MM.1S (cell line): ENCODE data around the gene OR10C1.

Experiments used
- DNase-seq: peaks from one replicate; pipeline ENCODE4 v3.0.0-alpha.2; 2015
- H2AFZ ChIP-seq: fragments of 300-600 bp; sonication (generic); 2 replicates; pipeline ENCODE4 v1.6.0; 2016; ENCODE audit warnings: antibody characterized with exemption, low read length
- H3F3A ChIP-seq: fragments of 300-600 bp; sonication (generic); 2 replicates; pipeline ENCODE4 v1.6.1; 2016; ENCODE audit warnings: mild to moderate bottlenecking, antibody characterized with exemption, low read length, moderate library complexity, mixed read lengths; ENCODE audit not compliant: insufficient read depth
- H3K27ac ChIP-seq: fragments of 300-600 bp; sonication (generic); 2 replicates; pipeline ENCODE4 v1.5.1; 2016; ENCODE audit warnings: mild to moderate bottlenecking, low read length
- H3K27me3 ChIP-seq: fragments of 300-600 bp; sonication (generic); replicated peaks from 2 replicates; pipeline ENCODE4 v1.6.0; 2016; ENCODE audit warnings: low read length; ENCODE audit not compliant: insufficient read depth
- H3K36me3 ChIP-seq: fragments of 300-600 bp; sonication (generic); replicated peaks from 2 replicates; pipeline ENCODE4 v1.6.1; 2016; ENCODE audit warnings: mild to moderate bottlenecking, low read length, mixed read lengths; ENCODE audit not compliant: insufficient read depth
- H3K4me1 ChIP-seq: fragments of 300-600 bp; sonication (generic); 2 replicates; pipeline ENCODE4 v1.6.1; 2016; ENCODE audit warnings: low read length, mixed read lengths
- H3K4me2 ChIP-seq: fragments of 300-600 bp; sonication (generic); 2 replicates; pipeline ENCODE4 v1.6.0; 2016; ENCODE audit warnings: low read depth, low read length
- H3K4me3 ChIP-seq: fragments of 300-600 bp; sonication (generic); 2 replicates; pipeline ENCODE4 v1.5.1; 2016; ENCODE audit warnings: low read length, mixed read lengths
- H3K79me2 ChIP-seq: fragments of 300-600 bp; sonication (generic); 2 replicates; pipeline ENCODE4 v1.6.1; 2016; ENCODE audit warnings: mixed run types, low read length, mixed read lengths
- H3K9ac ChIP-seq: fragments of 300-600 bp; sonication (generic); 2 replicates; pipeline ENCODE4 v1.6.1; 2016; ENCODE audit warnings: low read length, mixed read lengths
- H3K9me2 ChIP-seq: fragments of 300-600 bp; sonication (generic); replicated peaks from 2 replicates; pipeline ENCODE4 v1.6.1; 2016; ENCODE audit warnings: mild to moderate bottlenecking, low read length, mixed read lengths; ENCODE audit not compliant: insufficient read depth
- H3K9me3 ChIP-seq: fragments of 300-600 bp; sonication (generic); replicated peaks from 2 replicates; pipeline ENCODE4 v1.6.1; 2016; ENCODE audit warnings: mild to moderate bottlenecking, low read length, mixed read lengths; ENCODE audit not compliant: insufficient read depth
- H4K20me1 ChIP-seq: fragments of 300-600 bp; sonication (generic); 2 replicates; pipeline ENCODE4 v1.6.1; 2016; ENCODE audit warnings: mild to moderate bottlenecking, low read length, moderate library complexity, mixed read lengths; ENCODE audit not compliant: insufficient read depth
- EZH2 ChIP-seq: fragments of 300-600 bp; sonication (generic); optimal IDR thresholded peaks from 2 replicates; pipeline ENCODE3; 2017; ENCODE audit warnings: low read depth, mild to moderate bottlenecking, antibody characterized with exemption, low read length, mixed read lengths
- EZH2phosphoT487 ChIP-seq: fragments of 300-600 bp; sonication (generic); IDR thresholded peaks from 2 replicates; pipeline ENCODE4 v1.6.1; 2018; ENCODE audit warnings: antibody characterized with exemption, low read length
- TF ChIP-seq, protein P1 (sequence below): fragments of 300-600 bp; sonication (generic); IDR thresholded peaks from 2 replicates; pipeline ENCODE4 v1.5.1; 2016; ENCODE audit warnings: antibody characterized with exemption, low read length, mixed read lengths

OR10C1 gene

DNA sequence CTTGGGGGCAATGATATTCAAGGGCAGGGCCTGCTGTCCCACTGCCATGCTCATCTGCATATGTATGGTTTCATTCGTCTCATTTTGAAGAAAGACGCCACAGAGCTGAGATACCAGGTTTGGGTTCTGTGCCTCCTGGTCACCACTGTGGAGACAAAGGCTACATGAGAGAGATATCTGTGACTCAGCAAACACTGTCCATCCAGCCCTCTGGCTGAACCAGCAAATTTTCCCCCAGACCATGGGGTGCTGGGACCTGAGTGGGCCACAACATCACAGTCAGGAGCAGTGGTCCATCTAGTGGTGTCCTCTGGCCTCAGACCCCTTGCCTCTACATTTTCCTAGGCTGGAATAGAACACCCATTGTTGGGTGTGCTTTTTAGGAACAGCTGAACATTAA, 48.6 kb downstream of the OR10C1 start, which contains the start of gene MAS1L:
TSS of gene MAS1L (minus strand) at position 297 of the 400 bp plus-strand sequence. CDS start at position 243, 54 bp downstream.
- Histone ChIP-seq H3K9ac (no peak within 1 kb of the TSS), H3K27ac (no peak within 1 kb of the TSS), H3K9me2 (no peaks in the 10 kb centered on the region), H3K4me2 (no peak within 1 kb of the TSS), H3K79me2 (no peaks in the 10 kb centered on the region), H3K4me1 (no peaks in the 10 kb centered on the region), H2AFZ (no peak within 1 kb of the TSS), H3K9me3 (no peaks in the 10 kb centered on the region), H3F3A (no peaks in the 10 kb centered on the region), H3K4me3 (no peak within 1 kb of the TSS), H4K20me1 (no peaks in the 10 kb centered on the region), H3K27me3 (no peaks in the 10 kb centered on the region), H3K36me3 (no peaks in the 10 kb centered on the region)
- no peak for DNase-seq
- TF ChIP-seq EZH2phosphoT487, result no peak

DNA sequence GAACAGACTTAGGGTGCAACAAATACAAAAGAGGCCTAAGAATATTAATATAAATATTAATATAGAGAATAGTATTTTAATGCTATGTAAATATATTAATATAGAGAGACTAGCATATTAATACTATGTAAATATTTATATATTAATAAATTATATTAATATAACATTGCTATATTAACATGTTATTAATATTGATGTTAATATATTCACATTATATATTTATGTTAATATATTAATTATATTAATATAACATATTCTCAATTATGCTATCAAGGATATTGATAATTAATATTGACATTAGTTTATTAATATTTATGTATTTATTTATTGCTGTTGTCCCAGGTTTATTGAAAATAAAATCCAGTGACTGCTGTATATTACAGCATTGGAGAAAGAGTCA, 49.8 kb downstream of the OR10C1 start:
- no peak overlapping the region for H3K4me3 ChIP-seq
- H2AFZ ChIP-seq, result no peak overlapping the region
- no peaks in the 10 kb centered on the region for H3K9me2 ChIP-seq
- H3K36me3 ChIP-seq, result no peaks in the 10 kb centered on the region
- no peak for DNase-seq
- no peaks in the 10 kb centered on the region for H4K20me1 ChIP-seq
- H3K79me2 ChIP-seq, result no peaks in the 10 kb centered on the region
- no peak overlapping the region for H3K4me2 ChIP-seq
- H3K27ac ChIP-seq, result no peak overlapping the region
- H3K9ac ChIP-seq, result no peak overlapping the region
- H3K4me1 ChIP-seq, result no peaks in the 10 kb centered on the region
- H3K9me3 ChIP-seq, result no peaks in the 10 kb centered on the region
- no peaks in the 10 kb centered on the region for H3K27me3 ChIP-seq
- TF ChIP-seq, protein P1, sequence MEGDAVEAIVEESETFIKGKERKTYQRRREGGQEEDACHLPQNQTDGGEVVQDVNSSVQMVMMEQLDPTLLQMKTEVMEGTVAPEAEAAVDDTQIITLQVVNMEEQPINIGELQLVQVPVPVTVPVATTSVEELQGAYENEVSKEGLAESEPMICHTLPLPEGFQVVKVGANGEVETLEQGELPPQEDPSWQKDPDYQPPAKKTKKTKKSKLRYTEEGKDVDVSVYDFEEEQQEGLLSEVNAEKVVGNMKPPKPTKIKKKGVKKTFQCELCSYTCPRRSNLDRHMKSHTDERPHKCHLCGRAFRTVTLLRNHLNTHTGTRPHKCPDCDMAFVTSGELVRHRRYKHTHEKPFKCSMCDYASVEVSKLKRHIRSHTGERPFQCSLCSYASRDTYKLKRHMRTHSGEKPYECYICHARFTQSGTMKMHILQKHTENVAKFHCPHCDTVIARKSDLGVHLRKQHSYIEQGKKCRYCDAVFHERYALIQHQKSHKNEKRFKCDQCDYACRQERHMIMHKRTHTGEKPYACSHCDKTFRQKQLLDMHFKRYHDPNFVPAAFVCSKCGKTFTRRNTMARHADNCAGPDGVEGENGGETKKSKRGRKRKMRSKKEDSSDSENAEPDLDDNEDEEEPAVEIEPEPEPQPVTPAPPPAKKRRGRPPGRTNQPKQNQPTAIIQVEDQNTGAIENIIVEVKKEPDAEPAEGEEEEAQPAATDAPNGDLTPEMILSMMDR, result no peak
- no peak for TF ChIP-seq EZH2phosphoT487
- TF ChIP-seq EZH2, result no peak
- H3F3A ChIP-seq, result no peaks in the 10 kb centered on the region

DNA sequence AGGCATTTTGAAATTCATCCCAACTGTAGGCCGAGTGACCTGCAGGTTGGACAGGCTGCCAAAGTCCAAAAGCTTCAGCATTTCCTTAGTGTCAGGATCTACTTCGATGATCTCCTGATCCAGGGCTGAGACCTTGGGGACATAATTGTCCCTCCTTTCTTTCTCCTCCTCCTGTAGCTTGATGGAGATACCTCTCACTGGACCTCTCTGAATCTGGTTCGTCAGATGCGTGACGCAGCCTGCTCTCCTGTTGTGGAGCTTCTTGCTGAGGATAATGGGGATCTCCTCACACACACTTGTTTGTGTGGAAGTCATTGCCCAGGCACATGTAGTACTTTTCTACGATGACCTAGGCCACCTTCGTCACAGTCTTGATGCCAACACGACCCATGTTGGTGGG, 50.2 kb downstream of the OR10C1 start:
- TF ChIP-seq, protein P1, result no peak
- TF ChIP-seq EZH2phosphoT487, result no peak
- no peak for TF ChIP-seq EZH2
- DNase-seq, result no peak
- H3K27me3 ChIP-seq, result no peaks in the 10 kb centered on the region
- no peaks in the 10 kb centered on the region for H3K9me3 ChIP-seq
- H4K20me1 ChIP-seq, result no peaks in the 10 kb centered on the region
- H3K9ac ChIP-seq, result no peak overlapping the region
- H3K4me2 ChIP-seq, result no peak overlapping the region
- no peaks in the 10 kb centered on the region for H3K9me2 ChIP-seq
- H3K27ac ChIP-seq, result no peak overlapping the region
- H2AFZ ChIP-seq, result no peak overlapping the region
- no peaks in the 10 kb centered on the region for H3F3A ChIP-seq
- no peaks in the 10 kb centered on the region for H3K36me3 ChIP-seq
- no peaks in the 10 kb centered on the region for H3K79me2 ChIP-seq
- H3K4me1 ChIP-seq, result no peaks in the 10 kb centered on the region
- no peak overlapping the region for H3K4me3 ChIP-seq

DNA sequence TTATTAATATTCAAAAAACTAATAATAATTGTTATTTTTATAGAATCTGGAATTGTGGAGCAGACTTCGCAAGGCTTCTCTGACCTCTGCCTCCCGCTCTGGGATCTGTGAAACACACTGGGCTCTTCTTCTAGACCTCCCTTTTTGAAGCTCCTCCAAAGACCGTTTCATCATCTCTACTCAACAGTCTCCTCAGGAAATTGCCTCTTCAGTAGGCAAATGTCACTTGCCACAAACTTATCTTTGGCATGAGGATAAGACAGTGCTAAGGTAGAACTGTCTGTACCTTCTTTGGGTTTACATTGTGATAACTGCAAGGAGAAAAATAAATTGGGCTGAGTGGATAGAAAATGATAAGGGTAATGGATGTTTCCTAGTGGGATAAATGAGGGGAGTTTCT, 50.9 kb downstream of the OR10C1 start:
- Histone ChIP-seq H3F3A (no peaks in the 10 kb centered on the region), H3K4me2 (no peak overlapping the region), H2AFZ (no peak overlapping the region), H3K4me1 (no peaks in the 10 kb centered on the region), H4K20me1 (no peaks in the 10 kb centered on the region), H3K27me3 (no peaks in the 10 kb centered on the region), H3K27ac (no peak overlapping the region), H3K9me2 (no peaks in the 10 kb centered on the region), H3K36me3 (no peaks in the 10 kb centered on the region), H3K79me2 (no peaks in the 10 kb centered on the region), H3K9ac (no peak overlapping the region), H3K9me3 (no peaks in the 10 kb centered on the region), H3K4me3 (no peak overlapping the region)
- TF ChIP-seq, protein P1, result no peak
- TF ChIP-seq EZH2phosphoT487 (no peak), EZH2 (no peak)
- no peak for DNase-seq
